SJCRH30 (cell line): ENCODE measurements around the gene IL9R. TPM values are rescaled to one million over a fixed set of nuclear protein-coding genes. Genes with fewer than 3 reads are reported as not detected.
"Not testable (repeated sequence)": the region's sequence is repeated elsewhere in the genome, so short reads cannot be mapped to it uniquely, and the experiment has no call there.

ENCODE experiments used
- DNase-seq, 2 experiments: peaks; one replicate each; pipeline ENCODE4 v3.0.0-alpha.2; 2015 to 2020
- H3K27ac ChIP-seq: fragments of 250-450 bp; sonication (Bioruptor Pico); 2 replicates; pipeline ENCODE4 v1.5.1; 2020; ENCODE audit warnings: mild to moderate bottlenecking, moderate library complexity
- H3K27me3 ChIP-seq: fragments of 250-450 bp; sonication (Bioruptor Pico); 2 replicates; pipeline ENCODE4 v1.5.1; 2020; ENCODE audit warnings: mild to moderate bottlenecking, moderate library complexity
- H3K36me3 ChIP-seq: fragments of 250-450 bp; sonication (Bioruptor Pico); 2 replicates; pipeline ENCODE4 v1.5.1; 2020; ENCODE audit warnings: mild to moderate bottlenecking, moderate library complexity
- H3K4me1 ChIP-seq: fragments of 250-450 bp; sonication (Bioruptor Pico); 2 replicates; pipeline ENCODE4 v1.5.1; 2020; ENCODE audit warnings: mild to moderate bottlenecking, moderate library complexity
- H3K4me3 ChIP-seq: fragments of 250-450 bp; sonication (Bioruptor Pico); 2 replicates; pipeline ENCODE4 v1.5.1; 2020; ENCODE audit warnings: mild to moderate bottlenecking, moderate library complexity
- H3K9me3 ChIP-seq: fragments of 250-450 bp; sonication (Bioruptor Pico); replicated peaks from 2 replicates; pipeline ENCODE4 v1.5.1; 2020; ENCODE audit warnings: mild to moderate bottlenecking, moderate library complexity
- total RNA-seq: library from RNA; depleted of rRNA; stranded (reverse); fragments of >200 nt; shearing (Covaris generic); gene quantifications from 2 replicates; pipeline ENCODE4 v1.2.3, GENCODE V29; 2014

The IL9R gene
- total RNA-seq, 1 experiment from 2014 or later = not detected

GRCh38 chrX:156004256-156004655, 6.8 kb downstream of the IL9R start:
- DNase-seq = no peak
- Histone ChIP-seq H3K27ac (no peak overlapping the region), H3K4me1 (no peaks in the 10 kb centered on the region), H3K36me3 (no peaks in the 10 kb centered on the region), H3K27me3 (no peaks in the 10 kb centered on the region), H3K9me3 (no peaks in the 10 kb centered on the region), H3K4me3 (no peak overlapping the region)

- Histone ChIP-seq H3K9me3 (no peaks in the 10 kb centered on the region), H3K4me3 (no peak overlapping the region), H3K36me3 (no peaks in the 10 kb centered on the region), H3K27ac (no peak overlapping the region), H3K27me3 (no peaks in the 10 kb centered on the region), H3K4me1 (no peaks in the 10 kb centered on the region)
- no peak for DNase-seq
Measured at GRCh38 chrX:156004740-156005139, 7.2 kb downstream of the IL9R start.

GRCh38 chrX:156005144-156005543, 7.6 kb downstream of the IL9R start:
- H3K27ac ChIP-seq = no peak overlapping the region
- no peak for DNase-seq
- no peaks in the 10 kb centered on the region for H3K4me1 ChIP-seq
- no peaks in the 10 kb centered on the region for H3K36me3 ChIP-seq
- no peak overlapping the region for H3K4me3 ChIP-seq
- no peaks in the 10 kb centered on the region for H3K9me3 ChIP-seq
- H3K27me3 ChIP-seq = no peaks in the 10 kb centered on the region

GRCh38 chrX:156006468-156006867, 9.0 kb downstream of the IL9R start:
- not testable (repeated sequence) for H3K4me1 ChIP-seq, H3K27me3 ChIP-seq, H3K36me3 ChIP-seq, H3K4me3 ChIP-seq, H3K9me3 ChIP-seq, H3K27ac ChIP-seq, DNase-seq

GRCh38 chrX:156008379-156008778, 10.9 kb downstream of the IL9R start:
- H3K9me3 ChIP-seq, H3K36me3 ChIP-seq, H3K4me3 ChIP-seq, DNase-seq, H3K27ac ChIP-seq, H3K4me1 ChIP-seq, H3K27me3 ChIP-seq: not testable (repeated sequence)

- H3K9me3 ChIP-seq = no peaks in the 10 kb centered on the region
- no peaks in the 10 kb centered on the region for H3K36me3 ChIP-seq
- no peak overlapping the region for H3K27ac ChIP-seq
- no peaks in the 10 kb centered on the region for H3K27me3 ChIP-seq
- H3K4me3 ChIP-seq = no peak overlapping the region
- no peak for DNase-seq
- H3K4me1 ChIP-seq = no peaks in the 10 kb centered on the region
Measured at GRCh38 chrX:156008915-156009314, 11.4 kb downstream of the IL9R start.

GRCh38 chrX:156009691-156010090, 12.2 kb downstream of the IL9R start:
- not testable (repeated sequence) for H3K36me3 ChIP-seq, DNase-seq, H3K4me1 ChIP-seq, H3K27ac ChIP-seq, H3K4me3 ChIP-seq, H3K27me3 ChIP-seq, H3K9me3 ChIP-seq

GRCh38 chrX:156013286-156013953, 15.9 kb downstream of the IL9R start:
- not testable (repeated sequence) for H3K36me3 ChIP-seq, DNase-seq, H3K27me3 ChIP-seq, H3K4me3 ChIP-seq, H3K27ac ChIP-seq, H3K9me3 ChIP-seq, H3K4me1 ChIP-seq

GRCh38 chrX:156019846-156020245, 22.4 kb downstream of the IL9R start:
- DNase-seq, H3K36me3 ChIP-seq, H3K4me3 ChIP-seq, H3K27me3 ChIP-seq, H3K27ac ChIP-seq, H3K9me3 ChIP-seq, H3K4me1 ChIP-seq: not testable (repeated sequence)

GRCh38 chrX:156023002-156023401, 25.5 kb downstream of the IL9R start:
- not testable (repeated sequence) for H3K27me3 ChIP-seq, H3K4me1 ChIP-seq, H3K9me3 ChIP-seq, H3K36me3 ChIP-seq, DNase-seq, H3K27ac ChIP-seq, H3K4me3 ChIP-seq

GRCh38 chrX:156024949-156025492, 27.5 kb downstream of the IL9R start:
- DNase-seq, H3K36me3 ChIP-seq, H3K27ac ChIP-seq, H3K4me3 ChIP-seq, H3K27me3 ChIP-seq, H3K4me1 ChIP-seq, H3K9me3 ChIP-seq: not testable (repeated sequence)

- H3K36me3 ChIP-seq, H3K27ac ChIP-seq, H3K9me3 ChIP-seq: not testable (repeated sequence)
Measured at GRCh38 chrX:156028653-156029237, 31.2 kb downstream of the IL9R start.

GRCh38 chrX:156029296-156029695, 31.8 kb downstream of the IL9R start:
- not testable (repeated sequence) for H3K4me1 ChIP-seq, H3K36me3 ChIP-seq, H3K4me3 ChIP-seq, H3K27me3 ChIP-seq, H3K9me3 ChIP-seq, H3K27ac ChIP-seq, DNase-seq

More at GRCh38 chrX:156028653-156029237, 31.2 kb downstream of the IL9R start:
- H3K27me3 ChIP-seq, H3K4me3 ChIP-seq, DNase-seq, H3K4me1 ChIP-seq: not testable (repeated sequence)

GRCh38 chrX:156029707-156030442, 32.4 kb downstream of the IL9R start:
- H3K4me3 ChIP-seq, DNase-seq: not testable (repeated sequence)

GRCh38 chrX:156030474-156030873, 33.0 kb downstream of the IL9R start:
- not testable (repeated sequence) for H3K27ac ChIP-seq, H3K9me3 ChIP-seq, H3K4me1 ChIP-seq, DNase-seq, H3K4me3 ChIP-seq, H3K36me3 ChIP-seq, H3K27me3 ChIP-seq

More at GRCh38 chrX:156029707-156030442, 32.4 kb downstream of the IL9R start:
- H3K4me1 ChIP-seq, H3K36me3 ChIP-seq, H3K9me3 ChIP-seq, H3K27me3 ChIP-seq, H3K27ac ChIP-seq: not testable (repeated sequence)
